SK-N-SH (cell line): ENCODE results near the gene CLEC1B. TPM values are rescaled to one million over a fixed set of nuclear protein-coding genes. Genes with fewer than 3 reads are reported as not detected.

Experiments
- CTCF ChIA-PET: fragments of 300-600, 350-600 bp; formaldehyde crosslinking; extraction: SDS; loops from one replicate; lab custom pipeline; 2021; lab: Yijun Ruan, JAX
- POLR2A ChIA-PET: fragments of 350-600 bp; sonication (Branson Sonifier 250); formaldehyde crosslinking; extraction: SDS; loops from one replicate; lab custom pipeline; 2020; ENCODE audit warnings: antibody characterized with exemption, inconsistent platforms; lab: Yijun Ruan, JAX
- DNase-seq: peaks from one replicate; pipeline ENCODE4 v3.0.0; 2012
- H2AFZ ChIP-seq: fragments of 200-600 bp; sonication (generic); 2 replicates; pipeline ENCODE4 v1.8.1; 2016; ENCODE audit warnings: antibody characterized with exemption, mild to moderate bottlenecking, low read depth
- H3F3A ChIP-seq: fragments of 200-600 bp; sonication (generic); replicated peaks from 2 replicates; pipeline ENCODE3; 2016; ENCODE audit warnings: antibody characterized with exemption, mild to moderate bottlenecking; ENCODE audit not compliant: insufficient read depth
- H3K27ac ChIP-seq, 2 experiments: fragments of 200-500 bp in 1 of 2; fragments of 200-600 bp in 1 of 2; sonication (Bioruptor generic) in 1 of 2; sonication (generic), shearing (Covaris generic) in 1 of 2; 2 replicates each; pipeline versions ENCODE4 v1.5.1 to v1.6.1; 2014 to 2016; ENCODE audit warnings: low read depth in 2 of 2, inconsistent platforms in 1 of 2, low read length in 1 of 2, mild to moderate bottlenecking in 1 of 2, mixed read lengths in 1 of 2
- H3K27me3 ChIP-seq: fragments of 200-600 bp; sonication (generic), shearing (Covaris generic); 2 replicates; pipeline ENCODE4 v1.6.1; 2016; ENCODE audit warnings: mixed run types; ENCODE audit not compliant: insufficient read depth
- H3K36me3 ChIP-seq, 2 experiments: fragments of 200-500 bp in 1 of 2; fragments of 200-600 bp in 1 of 2; sonication (Bioruptor generic) in 1 of 2; sonication (generic) in 1 of 2; replicated peaks in 1 of 2; 2 replicates each; pipeline versions ENCODE3 to v1.5.1; 2014 to 2016; ENCODE audit warnings: low read length in 1 of 2, mild to moderate bottlenecking in 1 of 2; ENCODE audit not compliant: insufficient read depth in 2 of 2, control insufficient read depth in 1 of 2
- H3K4me1 ChIP-seq, 2 experiments: fragments of 200-500 bp in 1 of 2; fragments of 200-600 bp in 1 of 2; sonication (Bioruptor generic) in 1 of 2; sonication (generic), shearing (Covaris generic) in 1 of 2; 2 replicates each; pipeline versions ENCODE4 v1.5.1 to v1.6.1; 2014 to 2016; ENCODE audit warnings: low read depth in 1 of 2, low read length in 1 of 2, mixed run types in 1 of 2; ENCODE audit not compliant: insufficient read depth in 2 of 2, control insufficient read depth in 1 of 2
- H3K4me2 ChIP-seq: fragments of 200-600 bp; sonication (generic), shearing (Covaris generic); 2 replicates; pipeline ENCODE4 v1.6.1; 2017; ENCODE audit warnings: mixed run types
- H3K4me3 ChIP-seq, 2 experiments: fragments of 200-500 bp in 1 of 2; fragments of 200-600 bp in 1 of 2; sonication (Bioruptor generic) in 1 of 2; sonication (generic), shearing (Covaris generic) in 1 of 2; 2 replicates each; pipeline versions ENCODE4 v1.5.1 to v1.8.1; 2014 to 2016; ENCODE audit warnings: low read depth in 2 of 2, inconsistent platforms in 1 of 2, low read length in 1 of 2, mild to moderate bottlenecking in 1 of 2, mixed read lengths in 1 of 2, moderate library complexity in 1 of 2
- H3K79me2 ChIP-seq: fragments of 200-600 bp; sonication (generic); 2 replicates; pipeline ENCODE4 v1.8.1; 2017; ENCODE audit warnings: mild to moderate bottlenecking; ENCODE audit not compliant: insufficient read depth
- H3K9ac ChIP-seq: fragments of 200-600 bp; sonication (generic); 2 replicates; pipeline ENCODE4 v1.6.1; 2017; ENCODE audit warnings: mixed run types
- H3K9me2 ChIP-seq: fragments of 200-600 bp; sonication (generic); 2 replicates; pipeline ENCODE4 v1.6.1; 2017; ENCODE audit warnings: mixed run types
- H3K9me3 ChIP-seq: fragments of 200-600 bp; sonication (generic); 2 replicates; pipeline ENCODE4 v1.6.1; 2017; ENCODE audit warnings: mixed run types, mild to moderate bottlenecking, moderate library complexity
- H4K20me1 ChIP-seq: fragments of 200-600 bp; sonication (generic); 2 replicates; pipeline ENCODE4 v1.6.1; 2017; ENCODE audit warnings: mild to moderate bottlenecking, mixed run types; ENCODE audit not compliant: insufficient read depth
- CHD2 ChIP-seq: fragments of 150-350 bp; IDR thresholded peaks from 2 replicates; pipeline ENCODE4 v1.6.1; 2018; ENCODE audit warnings: low read length; ENCODE audit not compliant: partially characterized antibody
- EP300 ChIP-seq, 2 experiments: IDR thresholded peaks; 2 replicates each; pipeline versions ENCODE4 v1.4.0 to v1.6.1; 2012; ENCODE audit warnings: borderline replicate concordance in 1 of 2, low read depth in 1 of 2, low read length in 1 of 2
- EZH2phosphoT487 ChIP-seq: fragments of 200-600 bp; sonication (generic); IDR thresholded peaks from 2 replicates; pipeline ENCODE4 v1.6.1; 2017; ENCODE audit warnings: low read depth, mixed run types, mild to moderate bottlenecking, antibody characterized with exemption, moderate library complexity, borderline replicate concordance
- FOXJ3 ChIP-seq: sonication (generic); formaldehyde crosslinking; IDR thresholded peaks from 2 replicates; pipeline ENCODE4 v1.5.1; 2020; ENCODE audit warnings: mild to moderate bottlenecking, missing genetic modification reagents
- FOXM1 ChIP-seq: IDR thresholded peaks from 2 replicates; pipeline ENCODE4 v1.4.0; 2012; ENCODE audit warnings: low read depth, mild to moderate bottlenecking
- JUND ChIP-seq: IDR thresholded peaks from 2 replicates; pipeline ENCODE4 v1.4.0; 2012
- MAX ChIP-seq: IDR thresholded peaks from 2 replicates; pipeline ENCODE4 v1.4.0; 2012; ENCODE audit warnings: low read depth
- MEF2A ChIP-seq: IDR thresholded peaks from 2 replicates; pipeline ENCODE4 v1.4.0; 2012; ENCODE audit warnings: low read depth, borderline replicate concordance
- MXI1 ChIP-seq: IDR thresholded peaks from 2 replicates; pipeline ENCODE4 v1.6.1; 2012; ENCODE audit warnings: mild to moderate bottlenecking, low read depth, low read length, improper control_type of control experiment
- NFIC ChIP-seq: IDR thresholded peaks from 2 replicates; pipeline ENCODE4 v1.4.0; 2012; ENCODE audit warnings: borderline replicate concordance
- NRF1 ChIP-seq: IDR thresholded peaks from 2 replicates; pipeline ENCODE4 v1.6.1; 2012; ENCODE audit warnings: low read depth, mild to moderate bottlenecking, low read length
- POLR2AphosphoS5 ChIP-seq: IDR thresholded peaks from 2 replicates; pipeline ENCODE4 v1.6.1; 2012; ENCODE audit warnings: low read depth, low read length
- RAD21 ChIP-seq: IDR thresholded peaks from 2 replicates; pipeline ENCODE4 v1.6.1; 2012; ENCODE audit warnings: mild to moderate bottlenecking, low read length
- RCOR1 ChIP-seq: fragments of 150-350 bp; IDR thresholded peaks from 2 replicates; pipeline ENCODE4 v1.6.1; 2017; ENCODE audit warnings: antibody characterized with exemption, low read length
- SMC3 ChIP-seq: IDR thresholded peaks from 2 replicates; pipeline ENCODE4 v1.6.1; 2012; ENCODE audit warnings: low read depth, low read length, improper control_type of control experiment
- TCF12 ChIP-seq: IDR thresholded peaks from 2 replicates; pipeline ENCODE4 v1.4.0; 2012
- TEAD4 ChIP-seq: IDR thresholded peaks from 2 replicates; pipeline ENCODE4 v1.4.0; 2012; ENCODE audit warnings: mild to moderate bottlenecking, borderline replicate concordance; ENCODE audit not compliant: insufficient read depth
- USF1 ChIP-seq: IDR thresholded peaks from 2 replicates; pipeline ENCODE4 v1.4.0; 2012; ENCODE audit warnings: low read depth, borderline replicate concordance
- USF2 ChIP-seq: fragments of 150-350 bp; IDR thresholded peaks from 2 replicates; pipeline ENCODE4 v1.6.1; 2017; ENCODE audit warnings: antibody characterized with exemption, low read length, low read depth, borderline replicate concordance
- ZBTB33 ChIP-seq: IDR thresholded peaks from 2 replicates; pipeline ENCODE4 v1.4.0; 2012; ENCODE audit warnings: low read depth, borderline replicate concordance
- WGBS: methylation state at CpG from one replicate; pipeline ENCODE4 v1.1.6; 2017; ENCODE audit warnings: low lambda C conversion rate; 5-methylcytosine and 5-hydroxymethylcytosine counted together
- polyA plus RNA-seq, 3 experiments: library from polyadenylated mRNA; depleted of rRNA; stranded (reverse); fragments of >200 nt; gene quantifications; 2 replicates each; pipeline ENCODE4 v1.2.3, GENCODE V29; 2012

The CLEC1B gene
- polyA plus RNA-seq, 1 of the 3 experiments (the other 2 are of a cell fraction): not detected

- TF ChIP-seq MEF2A (no peak), RAD21 (no peak), MXI1 (no peak), TCF12 (no peak), EZH2phosphoT487 (no peak), USF2 (no peak), POLR2AphosphoS5 (no peak), NFIC (no peak), RCOR1 (no peak), TEAD4 (no peak), MAX (no peak), EP300 (IDR thresholded peaks at IDR 0.05; ENCODE audit: borderline replicate concordance in 1 of 2, low read depth in 1 of 2, low read length in 1 of 2) (no peak), FOXM1 (no peak), JUND (no peak), SMC3 (no peak), CHD2 (no peak), FOXJ3 (CRISPR knock-in tag) (no peak), NRF1 (no peak), USF1 (no peak), ZBTB33 (no peak)
- Histone ChIP-seq H3F3A (no peaks in the 10 kb centered on the region), H3K27me3 (peaks cover 7% of the 10 kb centered on the region; the same call in 1 of the 2 replicates), H3K79me2 (no peaks in the 10 kb centered on the region), H3K4me2 (no peak overlapping the region), H3K9me2 (no peaks in the 10 kb centered on the region), H3K4me3 (no peak overlapping the region), H3K9me3 (no peaks in the 10 kb centered on the region), H2AFZ (no peak overlapping the region), H3K36me3 (no peaks in the 10 kb centered on the region), H3K4me1 (no peaks in the 10 kb centered on the region), H4K20me1 (no peaks in the 10 kb centered on the region), H3K27ac (no peak overlapping the region), H3K9ac (no peak overlapping the region)
- ChIA-PET CTCF (no interaction called here), POLR2A (no interaction called here)
- 3% methylated on average over 3 of the region's 3 CpGs for WGBS
- no peak for DNase-seq
Observed at GRCh38 chr12:9947674-9948073, 51.2 kb downstream of the CLEC1B start.
